IPS-18a (cell line): Measurements from ENCODE around the gene SPRYD7.
"Not testable (repeated sequence)": the region's sequence is repeated elsewhere in the genome, so short reads cannot be mapped to it uniquely, and the experiment has no call there.

Experiments
- H3K27ac ChIP-seq: one replicate; pipeline ENCODE4 v1.5.1; 2013; ENCODE audit warnings: low read length
- H3K27me3 ChIP-seq: one replicate; pipeline ENCODE4 v1.6.1; 2013; ENCODE audit warnings: mild to moderate bottlenecking, low read length; ENCODE audit not compliant: control insufficient read depth, insufficient read depth
- H3K36me3 ChIP-seq: one replicate; pipeline ENCODE4 v1.6.1; 2013; ENCODE audit warnings: low read depth, low read length; ENCODE audit not compliant: control insufficient read depth
- H3K4me1 ChIP-seq: one replicate; pipeline ENCODE4 v1.6.1; 2013; ENCODE audit warnings: low read depth, low read length; ENCODE audit not compliant: control insufficient read depth
- H3K4me3 ChIP-seq: one replicate; pipeline ENCODE4 v1.5.1; 2013; ENCODE audit warnings: low read length
- H3K9ac ChIP-seq: one replicate; pipeline ENCODE4 v1.6.1; 2013; ENCODE audit warnings: mild to moderate bottlenecking, low read length, moderate library complexity
- H3K9me3 ChIP-seq: one replicate; pipeline ENCODE4 v1.6.1; 2013; ENCODE audit warnings: low read depth, low read length; ENCODE audit not compliant: control insufficient read depth

The SPRYD7 gene

DNA sequence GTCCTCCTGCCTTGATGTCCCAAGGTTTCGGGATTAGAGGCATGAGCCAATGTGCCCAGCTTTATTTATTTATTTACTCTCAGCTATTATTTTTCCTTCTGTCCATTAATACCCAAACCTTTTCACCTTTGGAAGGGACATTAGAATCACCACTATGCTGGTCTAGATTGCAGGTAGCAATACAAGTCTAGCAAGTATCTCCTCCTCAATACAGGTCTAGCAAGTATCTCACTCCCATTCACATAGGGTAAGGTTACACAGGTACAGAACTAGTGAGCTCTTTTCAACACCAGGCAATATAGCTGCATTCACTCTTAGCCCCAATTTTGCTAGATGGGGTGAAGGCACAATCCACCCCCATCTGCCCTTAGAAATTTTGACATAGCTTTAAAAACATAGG is 17.4 kb upstream of the SPRYD7 start:
- no peaks in the 10 kb centered on the region for H3K4me1 ChIP-seq
- H3K4me3 ChIP-seq = no peak overlapping the region
- no peaks in the 10 kb centered on the region for H3K36me3 ChIP-seq
- no peak overlapping the region for H3K27ac ChIP-seq
- no peaks in the 10 kb centered on the region for H3K9me3 ChIP-seq
- no peaks in the 10 kb centered on the region for H3K27me3 ChIP-seq
- H3K9ac ChIP-seq = no peak overlapping the region

DNA sequence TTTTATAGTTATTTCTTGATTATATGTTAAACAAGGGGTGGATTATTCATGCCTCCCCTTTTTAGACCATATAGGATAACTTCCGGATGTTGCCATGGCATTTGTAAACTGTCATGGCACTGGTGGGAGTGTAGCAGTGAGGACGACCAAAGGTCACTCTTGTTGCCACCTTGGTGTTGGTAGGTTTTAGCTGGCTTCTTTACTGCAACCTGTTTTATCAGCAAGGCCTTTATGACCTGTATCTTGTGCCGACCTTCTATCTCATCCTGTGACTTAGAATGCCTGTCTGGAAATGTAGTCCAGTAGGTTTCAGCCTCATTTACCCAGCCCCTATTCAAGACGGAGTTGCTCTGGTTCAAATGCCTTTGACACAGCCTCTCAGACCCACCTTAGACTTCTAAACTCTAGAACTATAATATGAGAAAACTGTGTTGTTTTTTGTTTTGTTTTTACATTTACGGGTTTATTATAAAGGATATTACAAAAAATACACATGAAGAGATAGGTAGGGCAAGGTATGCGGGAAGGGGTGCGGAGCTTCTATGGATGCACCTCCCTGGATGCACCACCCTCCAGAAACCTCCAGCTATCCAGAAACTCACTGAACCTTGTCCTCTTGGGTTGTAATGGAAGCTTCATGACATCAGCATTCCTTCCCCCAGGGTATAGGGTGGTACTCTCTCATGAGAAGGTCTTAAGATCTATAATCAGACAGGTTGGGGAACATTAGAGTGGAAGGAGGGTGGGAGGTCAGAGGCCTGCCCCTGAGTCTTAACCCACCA is 15.8 kb upstream of the SPRYD7 start:
- Histone ChIP-seq H3K36me3 (no peaks in the 10 kb centered on the region), H3K9ac (no peak overlapping the region), H3K4me3 (no peak overlapping the region), H3K27me3 (no peaks in the 10 kb centered on the region), H3K27ac (no peak overlapping the region), H3K4me1 (no peaks in the 10 kb centered on the region), H3K9me3 (no peaks in the 10 kb centered on the region)

DNA sequence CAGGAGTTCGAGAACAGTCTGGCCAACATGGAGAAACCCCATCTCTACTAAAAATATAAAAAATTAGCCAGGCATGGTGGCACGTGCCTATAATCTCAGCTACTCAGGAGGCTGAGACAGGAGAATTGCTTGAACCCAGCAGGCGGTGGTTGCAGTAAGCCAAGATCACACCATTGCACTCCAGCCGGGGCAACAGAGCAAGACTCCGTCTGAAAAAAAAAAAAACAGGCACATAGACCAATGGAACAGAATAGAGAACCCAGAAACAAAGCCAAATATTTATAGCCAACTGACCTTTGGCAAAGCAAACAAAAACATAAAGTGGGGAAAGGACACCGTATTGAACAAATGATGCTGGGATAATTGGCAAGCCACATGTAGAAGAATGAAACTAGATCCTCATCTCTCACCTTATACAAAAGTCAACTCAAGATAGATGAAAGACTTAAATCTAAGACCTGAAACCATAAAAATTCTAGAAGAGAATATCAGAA is 12.7 kb upstream of the SPRYD7 start:
- not testable (repeated sequence) for H3K4me1 ChIP-seq, H3K4me3 ChIP-seq, H3K9ac ChIP-seq

DNA sequence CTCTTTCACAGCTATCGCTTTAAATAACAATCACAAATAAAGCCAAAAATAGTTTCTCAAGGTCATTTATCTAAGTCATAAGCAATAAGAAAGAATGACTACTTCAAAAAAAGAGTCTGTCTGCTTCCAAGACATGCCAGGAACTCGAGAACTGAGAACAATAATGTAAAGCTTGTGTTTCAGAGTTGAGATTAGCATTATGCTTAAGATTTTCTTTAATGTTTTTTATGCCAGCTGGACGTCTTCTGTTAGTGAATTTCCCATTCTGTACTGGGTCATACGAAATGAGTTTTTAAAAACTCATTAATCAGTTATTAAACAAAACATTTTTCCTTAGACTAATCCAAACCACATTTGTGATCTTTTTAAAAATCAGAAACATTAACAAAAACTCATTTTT is 3.2 kb upstream of the SPRYD7 start:
- no peak overlapping the region for H3K4me3 ChIP-seq
- no peaks in the 10 kb centered on the region for H3K4me1 ChIP-seq
- H3K9me3 ChIP-seq = no peaks in the 10 kb centered on the region
- peaks cover 23% of the 10 kb centered on the region for H3K27me3 ChIP-seq
- H3K27ac ChIP-seq = no peak overlapping the region
- no peaks in the 10 kb centered on the region for H3K36me3 ChIP-seq
- H3K9ac ChIP-seq = no peak overlapping the region

More for the DNA sequence above, 12.7 kb upstream of the SPRYD7 start:
- H3K27me3 ChIP-seq, H3K36me3 ChIP-seq, H3K9me3 ChIP-seq, H3K27ac ChIP-seq: not testable (repeated sequence)

DNA sequence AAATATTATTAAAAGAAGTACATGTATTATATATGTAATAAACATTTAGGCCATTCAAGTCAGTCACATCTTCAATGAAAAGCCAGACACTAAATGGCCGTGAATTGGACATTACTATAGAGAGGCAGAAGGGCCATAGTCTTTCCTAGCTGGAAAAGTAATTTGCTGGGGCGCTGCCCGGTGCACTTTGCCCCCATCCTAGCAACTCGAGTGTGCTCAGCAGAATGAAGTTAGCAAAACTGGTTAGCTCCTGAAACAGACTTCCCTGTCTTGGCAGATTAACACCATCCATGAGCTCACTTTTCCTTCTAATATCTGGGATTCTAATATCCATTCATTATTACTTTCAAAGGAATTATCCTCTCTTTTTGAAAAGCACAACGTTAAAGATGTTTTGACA is 2.8 kb upstream of the SPRYD7 start:
- H3K27ac ChIP-seq = no peak overlapping the region
- H3K4me1 ChIP-seq = no peaks in the 10 kb centered on the region
- H3K36me3 ChIP-seq = no peaks in the 10 kb centered on the region
- no peak overlapping the region for H3K9ac ChIP-seq
- no peaks in the 10 kb centered on the region for H3K9me3 ChIP-seq
- peaks cover 23% of the 10 kb centered on the region for H3K27me3 ChIP-seq
- H3K4me3 ChIP-seq = no peak overlapping the region

DNA sequence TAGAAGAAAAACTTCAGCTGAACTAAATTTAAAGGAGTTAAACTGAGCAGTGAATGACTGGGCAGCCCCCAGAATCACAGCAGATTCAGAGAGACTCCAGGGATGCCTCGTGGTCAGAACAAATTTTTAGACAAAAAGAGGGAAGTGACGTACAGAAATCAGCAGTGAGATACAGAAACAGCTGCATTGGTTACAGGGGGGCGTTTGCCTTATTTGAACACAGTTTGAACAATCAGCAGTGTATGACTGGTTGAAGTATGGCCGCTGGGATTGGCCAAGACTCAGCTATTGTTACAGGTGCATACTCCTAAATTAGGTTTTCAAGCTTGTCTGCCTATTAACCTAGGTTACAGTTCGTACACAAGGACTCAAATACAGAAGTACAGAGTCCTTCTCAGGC is 2.2 kb upstream of the SPRYD7 start:
- Histone ChIP-seq H3K9ac (no peak overlapping the region), H3K4me1 (no peaks in the 10 kb centered on the region), H3K27me3 (peaks cover 23% of the 10 kb centered on the region), H3K9me3 (no peaks in the 10 kb centered on the region), H3K27ac (no peak overlapping the region), H3K4me3 (no peak overlapping the region), H3K36me3 (no peaks in the 10 kb centered on the region)

DNA sequence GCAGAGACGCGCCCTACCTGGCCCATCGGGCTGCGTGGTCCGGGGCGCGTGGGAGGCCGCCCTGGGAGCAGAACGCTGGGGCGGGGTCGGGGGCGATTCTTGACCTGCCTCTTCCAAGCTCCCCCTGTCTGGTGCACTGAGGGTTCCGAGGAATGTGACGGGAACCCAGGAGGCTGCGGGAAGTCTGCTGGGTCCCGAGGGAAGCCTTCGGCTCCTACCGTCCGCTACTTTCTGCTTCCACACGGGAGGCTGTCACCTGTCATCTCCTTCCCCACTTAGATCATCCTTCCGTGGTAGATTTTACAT is 781 bp upstream of the SPRYD7 start:
- Histone ChIP-seq H3K9ac (no peak overlapping the region), H3K4me3 (peak overlapping the region; percentile 90), H3K4me1 (no peaks in the 10 kb centered on the region), H3K36me3 (no peaks in the 10 kb centered on the region), H3K27ac (no peak overlapping the region), H3K9me3 (no peaks in the 10 kb centered on the region), H3K27me3 (peaks cover 23% of the 10 kb centered on the region)

DNA sequence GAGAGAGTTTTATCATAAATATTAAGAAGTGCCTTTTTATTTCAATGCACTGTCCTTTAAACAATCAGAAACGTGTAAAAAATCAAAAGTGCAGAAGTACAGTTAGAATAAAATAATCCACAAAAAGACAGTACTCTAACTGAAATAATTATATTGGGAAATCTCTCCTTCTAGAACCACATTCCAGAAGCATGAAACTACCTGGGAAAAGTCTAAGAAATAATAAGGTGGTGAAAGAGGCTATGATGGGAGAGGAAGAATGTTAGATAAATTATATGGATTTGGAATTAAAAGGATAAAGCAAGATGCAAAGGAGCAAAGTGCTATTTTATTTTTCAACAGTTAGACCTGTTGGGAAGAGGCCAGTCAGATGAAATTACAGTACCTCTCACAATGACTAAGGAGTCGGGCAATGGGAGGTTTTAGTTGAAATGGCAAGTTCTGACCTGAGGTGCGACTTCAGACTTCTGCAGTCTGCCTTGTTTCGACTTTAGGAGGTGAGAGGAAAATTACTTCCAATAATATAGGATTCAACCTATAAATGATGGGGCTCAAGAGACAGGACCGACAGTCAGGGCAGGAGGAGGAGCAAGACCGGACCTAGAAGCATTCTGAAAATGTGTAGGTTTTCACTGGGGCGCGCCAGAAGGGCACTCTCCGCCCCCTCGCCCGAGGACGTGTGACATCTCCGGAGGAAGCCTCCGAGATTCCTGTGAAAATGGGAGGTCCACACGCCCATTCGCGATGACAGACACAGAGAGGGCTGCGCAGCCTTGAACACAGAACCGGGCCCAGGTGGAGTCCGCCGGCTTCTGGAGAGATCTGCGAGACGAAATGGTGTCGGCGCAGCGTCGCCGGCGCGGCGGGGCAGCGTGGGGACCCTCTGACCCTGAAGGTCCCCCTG is 717 bp downstream of the SPRYD7 start:
- Histone ChIP-seq H3K9me3 (no peaks in the 10 kb centered on the region), H3K4me3 (peak overlapping the region; percentile 90), H3K27me3 (peaks cover 23% of the 10 kb centered on the region), H3K4me1 (no peaks in the 10 kb centered on the region), H3K36me3 (no peaks in the 10 kb centered on the region), H3K27ac (no peak overlapping the region), H3K9ac (peak overlapping the region; percentile 42)

DNA sequence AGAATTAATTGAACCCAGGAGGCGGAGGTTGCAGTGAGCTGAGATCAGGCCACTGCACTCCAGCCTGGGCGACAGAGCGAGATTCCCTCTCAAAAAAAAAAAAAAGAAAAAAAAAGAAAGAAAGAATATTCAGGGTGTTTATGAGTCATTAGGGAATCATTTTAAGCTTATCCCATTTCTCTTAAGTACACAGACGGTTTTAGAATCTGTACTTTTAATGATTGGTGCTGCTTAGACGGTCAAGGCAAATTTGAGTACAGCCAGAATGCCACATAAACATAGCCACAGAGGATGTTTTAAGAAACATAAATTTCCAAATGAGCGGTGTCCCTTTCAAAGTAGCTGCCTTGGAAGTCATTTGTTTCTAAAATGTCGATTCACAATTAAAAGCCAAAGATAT is 2.6 kb downstream of the SPRYD7 start:
- Histone ChIP-seq H3K4me3 (no peak overlapping the region), H3K9ac (no peak overlapping the region), H3K27ac (no peak overlapping the region), H3K27me3 (peaks cover 23% of the 10 kb centered on the region), H3K36me3 (no peaks in the 10 kb centered on the region), H3K4me1 (no peaks in the 10 kb centered on the region), H3K9me3 (no peaks in the 10 kb centered on the region)

DNA sequence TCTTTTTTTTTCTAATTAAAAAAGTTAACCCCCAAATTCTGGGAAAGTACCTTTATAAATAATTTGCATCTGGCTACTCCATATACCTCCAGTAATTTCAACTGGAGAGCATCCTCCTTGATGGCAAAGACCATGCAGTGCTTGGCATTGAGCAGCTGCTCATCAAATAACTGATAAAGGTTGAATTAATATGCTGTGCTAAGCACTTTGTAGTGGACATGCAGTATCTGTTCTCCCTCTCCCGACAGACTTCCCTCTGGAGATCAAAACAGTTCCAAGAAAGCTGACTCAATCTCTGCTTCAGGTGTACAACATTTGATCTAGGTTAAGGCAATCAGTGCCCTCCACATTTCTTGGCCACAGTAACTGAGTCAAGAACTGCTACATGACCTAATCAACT is 3.3 kb downstream of the SPRYD7 start:
- no peaks in the 10 kb centered on the region for H3K9me3 ChIP-seq
- no peaks in the 10 kb centered on the region for H3K4me1 ChIP-seq
- H3K27me3 ChIP-seq = peaks cover 18% of the 10 kb centered on the region

DNA sequence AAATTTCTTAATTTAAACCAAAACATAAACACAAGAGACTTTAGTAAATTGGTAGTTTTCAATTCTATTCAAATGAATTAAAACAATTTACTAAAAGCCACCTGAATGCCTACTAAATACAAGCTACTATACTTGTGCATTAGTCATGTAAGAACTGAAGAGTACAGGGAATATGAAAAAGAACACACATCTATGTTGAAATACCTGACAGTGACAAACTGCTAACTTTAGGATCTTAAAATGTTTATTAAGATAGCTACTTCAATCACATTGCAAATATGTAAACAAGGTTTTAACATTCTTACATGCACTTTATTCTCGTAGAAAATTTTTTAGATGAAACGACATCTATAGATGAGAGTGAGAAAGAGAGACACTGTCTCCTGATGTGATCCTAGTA is 4.1 kb downstream of the SPRYD7 start:
- H3K4me3 ChIP-seq = no peak overlapping the region
- H3K9me3 ChIP-seq = no peaks in the 10 kb centered on the region
- H3K36me3 ChIP-seq = no peaks in the 10 kb centered on the region
- H3K4me1 ChIP-seq = no peaks in the 10 kb centered on the region
- no peak overlapping the region for H3K9ac ChIP-seq
- no peak overlapping the region for H3K27ac ChIP-seq
- H3K27me3 ChIP-seq = peaks cover 10% of the 10 kb centered on the region

More for the DNA sequence above, 3.3 kb downstream of the SPRYD7 start:
- Histone ChIP-seq H3K27ac (no peak overlapping the region), H3K9ac (no peak overlapping the region), H3K36me3 (no peaks in the 10 kb centered on the region), H3K4me3 (no peak overlapping the region)
